SU-DHL-6 (cell line): ENCODE measurements around the gene SCFD2.

ENCODE experiments used
- CTCF ChIP-seq: fragments of 200-600 bp; sonication (generic); IDR thresholded peaks from one replicate; pipeline ENCODE4 v1.5.1; 2017; ENCODE audit warnings: antibody characterized with exemption, mild to moderate bottlenecking, low read length, moderate library complexity; ENCODE audit not compliant: insufficient read depth, poor library complexity, severe bottlenecking
- EZH2phosphoT487 ChIP-seq: fragments of 200-600 bp; sonication (generic), shearing (Covaris generic); conservative IDR thresholded peaks from 2 replicates; pipeline ENCODE4 v1.6.1; 2018; ENCODE audit warnings: mild to moderate bottlenecking, antibody characterized with exemption, low read length, moderate library complexity, mixed read lengths

GRCh38 chr4:53267026-53267425, 98.8 kb downstream of the SCFD2 start:
- TF ChIP-seq CTCF (no peak), EZH2phosphoT487 (no peak)
